Measurements from ENCODE around the gene NOM1.

Gene NOM1

GRCh38 chr7:157005456-157006204 lies 56.1 kb downstream of the NOM1 start:
- DNase-seq (ENCODE audit: low read depth in 2 of 2), result no peak

- DNase-seq (ENCODE audit: low read depth in 2 of 2), result no peak
Observed at GRCh38 chr7:157006205-157006747, 56.8 kb downstream of the NOM1 start.

GRCh38 chr7:157006829-157007469 lies 57.4 kb downstream of the NOM1 start:
- DNase-seq (ENCODE audit: low read depth in 2 of 2), result no peak

- DNase-seq (ENCODE audit: low read depth in 2 of 2), result no peak
Observed at GRCh38 chr7:157007470-157008066, 58.1 kb downstream of the NOM1 start.

GRCh38 chr7:157008206-157009169 lies 59.0 kb downstream of the NOM1 start:
- no peak for DNase-seq (ENCODE audit: low read depth in 2 of 2)

- no peak for DNase-seq (ENCODE audit: low read depth in 2 of 2)
Observed at GRCh38 chr7:157009170-157009777, 59.8 kb downstream of the NOM1 start.

DNA sequence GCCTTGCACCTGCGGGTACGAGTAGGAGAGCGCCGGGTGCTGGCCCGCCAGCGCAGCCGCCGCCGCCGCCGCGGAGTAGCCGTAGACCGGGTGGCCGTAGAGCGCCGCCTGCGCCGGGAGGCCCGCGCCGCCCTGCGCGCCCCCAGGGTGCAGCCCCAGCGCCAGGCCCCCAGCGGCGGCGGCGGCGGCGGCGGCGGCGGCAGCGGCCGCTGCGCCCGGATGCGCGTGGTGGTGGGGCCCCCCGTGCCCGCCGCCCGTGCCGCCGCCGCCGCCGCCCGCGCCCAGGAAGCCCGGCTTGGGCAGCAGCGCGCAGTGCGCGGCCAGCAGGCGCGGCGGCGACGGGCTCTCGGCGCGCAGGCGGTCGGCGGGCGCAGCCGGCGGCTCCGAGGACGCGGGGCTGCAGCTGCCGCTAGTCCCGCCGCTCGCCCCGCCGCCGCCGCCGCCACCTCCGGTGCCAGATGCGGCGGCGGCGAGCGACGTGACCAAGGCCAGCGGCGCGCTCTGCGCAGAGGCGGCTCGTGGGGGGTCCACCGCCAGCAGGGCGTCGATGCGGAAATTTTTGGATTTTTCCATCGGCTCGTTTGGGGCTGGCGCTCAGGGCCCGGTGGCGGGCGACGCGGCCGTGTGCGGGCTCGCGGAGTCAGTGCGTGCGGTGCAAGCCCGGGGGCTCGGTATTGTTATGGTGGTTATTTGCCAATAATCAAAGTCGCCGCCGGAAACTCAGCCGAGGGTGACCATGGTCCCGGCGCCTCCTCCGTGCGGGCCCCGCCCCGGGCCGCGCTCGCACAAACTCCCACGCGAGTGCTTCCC lies 60.5 kb downstream of the NOM1 start:
- no peak for DNase-seq (ENCODE audit: low read depth in 2 of 2)

- DNase-seq (ENCODE audit: low read depth in 2 of 2), result peak in 1 of 2 donors; percentile 34
Observed at GRCh38 chr7:157010588-157011332, 61.2 kb downstream of the NOM1 start, which contains the start of gene MNX1. MNX1 (minus strand) TSS chr7:157010663; CDS start chr7:157010350, 313 bp downstream.

DNA sequence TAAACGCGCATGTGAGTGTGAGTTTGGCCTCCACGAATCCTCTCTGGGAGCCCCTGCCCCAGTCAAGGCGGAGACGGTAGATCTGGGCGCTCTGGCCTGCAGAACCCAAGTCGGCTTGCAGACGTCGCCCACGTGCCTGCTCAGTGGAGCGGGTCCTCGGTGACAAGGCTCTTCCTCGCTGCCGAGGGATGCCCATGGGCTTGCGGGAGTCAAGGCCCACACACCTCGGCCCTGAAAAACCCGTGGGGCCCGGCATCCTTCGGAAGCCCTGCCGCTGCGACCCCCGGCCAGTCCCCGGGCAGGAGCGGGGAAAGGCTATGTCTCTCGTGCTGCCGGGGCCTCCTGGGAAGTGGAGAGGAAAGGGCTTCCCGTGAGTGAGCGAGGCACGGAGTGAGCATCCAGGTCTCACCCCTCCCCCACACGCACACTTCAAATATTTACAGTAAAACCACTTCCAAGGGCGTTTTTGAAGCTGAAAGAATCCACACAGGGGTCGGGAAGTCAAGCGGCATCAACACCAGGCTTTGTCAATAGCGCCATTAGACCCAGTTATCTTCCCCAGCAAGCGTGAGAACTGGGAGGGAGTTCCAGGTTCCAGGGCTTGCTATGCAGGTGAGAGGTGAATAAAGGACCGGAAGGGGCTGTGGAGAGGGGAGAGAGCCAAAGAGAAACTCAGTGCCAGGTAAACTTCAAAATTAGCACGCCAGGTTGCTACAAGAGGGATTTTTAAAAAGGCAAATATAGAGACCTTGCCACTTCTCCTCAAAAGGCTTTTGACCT lies 62.0 kb downstream of the NOM1 start:
- DNase-seq (ENCODE audit: low read depth in 2 of 2), result no peak

GRCh38 chr7:157012113-157012547 lies 62.6 kb downstream of the NOM1 start:
- DNase-seq (ENCODE audit: low read depth in 2 of 2), result no peak

GRCh38 chr7:157013101-157013500 lies 63.6 kb downstream of the NOM1 start:
- DNase-seq (ENCODE audit: low read depth in 2 of 2), result no peak

- DNase-seq (ENCODE audit: low read depth in 2 of 2), result no peak
Observed at GRCh38 chr7:157013602-157014549, 64.4 kb downstream of the NOM1 start.

DNA sequence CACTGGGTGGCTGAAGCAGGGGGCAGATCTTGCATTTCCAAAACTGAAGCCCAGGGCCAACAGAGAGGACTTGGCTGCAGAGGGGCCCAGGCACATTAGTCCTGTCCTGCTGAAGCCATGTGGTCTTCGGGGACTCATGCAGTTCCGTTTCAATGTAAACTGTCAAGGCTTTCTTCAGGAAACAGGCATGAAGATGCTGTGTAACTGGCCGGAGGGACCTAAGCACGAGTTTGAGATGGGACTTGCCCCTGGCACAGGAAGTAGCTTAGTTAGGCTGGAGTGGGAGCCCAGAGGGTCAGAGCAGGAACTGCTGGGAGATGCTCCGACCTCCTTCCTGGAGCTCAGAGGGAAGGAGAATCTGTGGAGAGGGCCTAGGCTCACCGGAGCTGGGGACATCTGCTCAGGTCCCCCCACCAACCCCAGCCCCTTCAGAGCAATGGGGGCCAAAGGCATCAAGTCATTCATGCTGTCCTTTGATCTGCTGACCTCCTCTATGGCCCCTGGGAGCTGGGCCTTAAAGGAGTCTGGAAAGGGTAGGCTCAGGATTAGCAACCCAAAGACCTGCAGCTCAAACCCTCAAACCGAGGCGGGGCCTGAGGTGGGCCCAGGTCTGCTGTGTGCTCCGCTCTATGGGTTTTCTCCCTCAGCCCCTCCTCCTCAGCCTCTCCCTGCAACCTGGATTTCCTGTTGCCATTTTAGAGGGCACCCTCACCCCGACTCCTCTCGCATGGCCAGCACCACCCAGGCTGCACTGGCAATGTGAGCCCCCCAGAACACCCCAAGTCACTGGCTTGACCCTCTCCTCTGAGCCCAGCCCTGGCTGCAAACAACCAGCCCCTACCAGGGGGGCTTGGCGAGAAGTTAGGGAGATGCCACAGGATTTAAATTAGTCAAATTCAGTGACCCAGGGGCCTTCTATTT lies 65.4 kb downstream of the NOM1 start:
- no peak for DNase-seq (ENCODE audit: low read depth in 2 of 2)

DNA sequence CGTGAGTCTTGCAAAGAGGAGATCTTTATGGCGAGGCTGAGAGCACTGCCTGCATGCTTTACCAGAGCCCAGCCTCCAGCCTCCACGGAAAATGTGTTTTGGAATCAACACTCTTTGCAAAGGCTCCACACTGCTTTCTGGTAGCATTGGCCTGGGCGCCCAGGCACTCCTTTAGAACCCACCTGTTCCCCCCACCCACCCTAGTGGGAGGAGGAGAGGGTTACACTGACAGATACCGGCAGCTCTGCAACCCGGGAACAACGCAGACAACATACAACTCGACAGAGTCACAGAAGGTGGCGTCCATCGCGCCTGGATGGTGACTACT lies 66.5 kb downstream of the NOM1 start:
- DNase-seq (ENCODE audit: low read depth in 2 of 2), result no peak

- DNase-seq (ENCODE audit: low read depth in 2 of 2), result peak; percentile 30 to 41
Observed at GRCh38 chr7:157016352-157017041, 67.0 kb downstream of the NOM1 start.

- no peak for DNase-seq (ENCODE audit: low read depth in 2 of 2)
Observed at GRCh38 chr7:157017149-157017548, 67.6 kb downstream of the NOM1 start.
